ENCODE results near the gene NEGR1.
A peak's percentile ranks its signal among the peaks of the same experiment; 100 is the strongest.

NEGR1 gene

DNA sequence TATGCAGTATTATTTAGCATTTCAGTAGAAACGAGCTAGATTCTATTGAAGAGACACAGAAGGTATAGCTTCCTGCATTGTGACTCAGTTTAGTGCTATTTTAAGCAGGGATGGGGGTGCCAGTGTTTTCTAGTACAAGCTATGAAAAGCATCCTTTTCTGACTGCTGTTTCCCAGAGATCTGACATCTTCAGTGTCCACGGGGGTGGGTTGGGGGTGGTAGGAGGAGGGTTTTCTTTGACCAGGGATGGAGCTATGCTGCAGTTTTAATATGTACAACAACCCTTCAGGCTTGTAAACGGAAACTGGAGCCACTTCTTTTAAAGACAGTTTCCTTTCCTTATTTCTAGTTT is 2.7 kb upstream of the NEGR1 start:
- TF ChIP-seq, protein P1, sequence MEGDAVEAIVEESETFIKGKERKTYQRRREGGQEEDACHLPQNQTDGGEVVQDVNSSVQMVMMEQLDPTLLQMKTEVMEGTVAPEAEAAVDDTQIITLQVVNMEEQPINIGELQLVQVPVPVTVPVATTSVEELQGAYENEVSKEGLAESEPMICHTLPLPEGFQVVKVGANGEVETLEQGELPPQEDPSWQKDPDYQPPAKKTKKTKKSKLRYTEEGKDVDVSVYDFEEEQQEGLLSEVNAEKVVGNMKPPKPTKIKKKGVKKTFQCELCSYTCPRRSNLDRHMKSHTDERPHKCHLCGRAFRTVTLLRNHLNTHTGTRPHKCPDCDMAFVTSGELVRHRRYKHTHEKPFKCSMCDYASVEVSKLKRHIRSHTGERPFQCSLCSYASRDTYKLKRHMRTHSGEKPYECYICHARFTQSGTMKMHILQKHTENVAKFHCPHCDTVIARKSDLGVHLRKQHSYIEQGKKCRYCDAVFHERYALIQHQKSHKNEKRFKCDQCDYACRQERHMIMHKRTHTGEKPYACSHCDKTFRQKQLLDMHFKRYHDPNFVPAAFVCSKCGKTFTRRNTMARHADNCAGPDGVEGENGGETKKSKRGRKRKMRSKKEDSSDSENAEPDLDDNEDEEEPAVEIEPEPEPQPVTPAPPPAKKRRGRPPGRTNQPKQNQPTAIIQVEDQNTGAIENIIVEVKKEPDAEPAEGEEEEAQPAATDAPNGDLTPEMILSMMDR (IDR thresholded peaks at IDR 0.05; ENCODE audit: low read depth, low read length) = no peak
- DNase-seq (ENCODE audit: extremely low read depth, low read depth) = no peak

DNA sequence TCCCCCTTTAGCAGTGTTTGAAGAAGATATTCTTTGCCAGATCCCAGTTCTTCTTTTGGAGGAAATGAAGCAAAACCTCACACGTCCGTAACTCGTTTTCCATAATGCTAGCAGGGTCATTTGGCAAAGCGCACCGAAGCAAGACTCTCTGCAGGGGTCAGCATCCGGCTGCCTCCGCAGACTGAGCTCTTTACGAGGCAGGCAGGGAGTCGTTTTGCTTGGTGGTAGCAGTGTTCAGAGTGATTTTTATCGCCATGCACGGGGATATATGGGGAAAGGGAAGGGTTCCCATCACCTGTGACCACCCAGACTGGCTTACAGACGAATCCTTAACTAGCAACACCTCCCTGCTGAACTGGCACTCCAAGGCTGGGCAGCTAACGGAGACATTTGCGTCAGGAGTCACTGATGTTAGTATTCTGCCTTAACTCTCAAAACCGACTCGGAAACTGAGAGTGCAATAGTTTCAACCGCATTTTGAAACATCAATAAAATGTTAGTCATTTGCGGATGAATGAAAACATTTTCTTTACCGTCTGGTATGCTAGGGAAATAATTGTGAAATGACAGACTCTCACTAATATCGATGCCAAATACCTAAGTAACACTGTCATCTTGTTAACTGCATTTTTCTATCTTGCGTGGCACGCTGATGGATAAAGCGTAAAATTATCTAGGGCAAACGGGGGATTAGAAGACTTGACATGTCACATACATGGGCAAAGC is 2.2 kb upstream of the NEGR1 start:
- TF ChIP-seq, protein P1 (IDR thresholded peaks at IDR 0.05; ENCODE audit: low read depth, low read length) = peak; percentile 22
- peak; percentile 62 for DNase-seq (ENCODE audit: extremely low read depth, low read depth)

DNA sequence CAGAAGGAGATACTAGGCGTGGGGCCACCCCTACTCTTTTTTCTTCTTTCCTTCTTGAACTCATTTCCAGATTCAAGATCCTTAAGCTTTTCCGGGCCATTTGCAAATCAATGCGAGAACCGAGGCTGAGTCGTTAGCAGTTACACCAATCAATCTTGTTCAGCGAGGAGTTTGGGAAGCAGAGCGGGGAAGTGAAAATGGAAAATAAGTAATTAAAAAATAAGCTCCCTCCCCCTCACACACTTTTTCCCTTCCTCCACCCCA is 1.7 kb upstream of the NEGR1 start:
- DNase-seq (ENCODE audit: extremely low read depth, low read depth) = no peak
- TF ChIP-seq, protein P1 (IDR thresholded peaks at IDR 0.05; ENCODE audit: low read depth, low read length) = no peak

DNA sequence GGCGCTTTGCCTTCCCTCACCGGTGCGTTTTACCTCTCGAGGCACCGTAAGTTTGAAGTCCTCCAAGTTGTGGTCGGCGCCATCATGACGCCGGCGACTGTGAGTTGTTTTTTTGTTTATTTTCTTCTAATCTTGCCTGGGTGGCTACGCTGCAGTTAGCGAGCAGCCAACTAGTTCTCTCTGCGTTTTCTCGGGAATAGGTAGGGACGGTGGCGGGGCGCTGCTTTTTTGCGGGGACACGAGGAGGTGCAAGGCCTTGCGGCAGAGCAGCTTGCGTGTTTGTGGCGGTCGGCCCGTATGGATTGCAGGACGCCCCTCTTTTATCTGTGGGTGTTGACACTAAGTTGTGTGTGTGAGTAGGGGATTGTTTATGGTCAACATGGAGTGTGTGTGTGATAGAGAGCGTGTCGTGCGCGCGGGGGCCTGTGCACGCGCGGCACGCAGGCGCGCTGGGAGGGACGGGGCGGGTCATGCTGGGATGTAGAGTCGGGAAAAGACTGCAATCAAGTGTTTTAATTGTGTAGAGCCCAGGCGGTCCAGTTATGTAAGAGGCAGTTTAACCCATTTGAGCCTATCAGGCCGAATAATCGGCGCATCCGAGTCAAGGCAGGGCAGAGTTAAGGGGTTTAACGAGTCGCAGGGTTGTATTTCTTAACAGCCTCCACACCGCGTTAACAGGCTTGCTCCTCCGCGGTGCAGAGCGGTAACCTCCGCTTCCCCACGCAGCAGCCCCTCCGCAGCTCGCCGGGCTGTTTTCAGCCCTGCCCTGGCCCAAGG is 1.2 kb upstream of the NEGR1 start:
- TF ChIP-seq, protein P1 (IDR thresholded peaks at IDR 0.05; ENCODE audit: low read depth, low read length) = no peak
- DNase-seq (ENCODE audit: extremely low read depth, low read depth) = no peak

DNA sequence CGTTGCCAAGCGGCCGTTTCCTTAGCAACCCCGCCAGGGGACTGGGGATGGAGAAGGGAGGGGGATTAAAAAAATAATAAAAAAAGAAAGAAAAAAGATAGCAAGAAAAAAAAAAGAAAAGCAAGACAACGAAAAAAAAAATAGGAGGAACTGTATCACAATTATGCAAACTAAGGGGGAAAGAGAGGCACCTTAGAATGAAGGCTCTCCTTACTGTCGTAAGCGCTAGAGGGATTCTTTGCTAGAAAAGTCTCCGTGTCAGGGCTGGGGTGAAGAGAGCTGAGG is 625 bp upstream of the NEGR1 start:
- DNase-seq (ENCODE audit: extremely low read depth, low read depth) = no peak
- TF ChIP-seq, protein P1 (IDR thresholded peaks at IDR 0.05; ENCODE audit: low read depth, low read length) = no peak

DNA sequence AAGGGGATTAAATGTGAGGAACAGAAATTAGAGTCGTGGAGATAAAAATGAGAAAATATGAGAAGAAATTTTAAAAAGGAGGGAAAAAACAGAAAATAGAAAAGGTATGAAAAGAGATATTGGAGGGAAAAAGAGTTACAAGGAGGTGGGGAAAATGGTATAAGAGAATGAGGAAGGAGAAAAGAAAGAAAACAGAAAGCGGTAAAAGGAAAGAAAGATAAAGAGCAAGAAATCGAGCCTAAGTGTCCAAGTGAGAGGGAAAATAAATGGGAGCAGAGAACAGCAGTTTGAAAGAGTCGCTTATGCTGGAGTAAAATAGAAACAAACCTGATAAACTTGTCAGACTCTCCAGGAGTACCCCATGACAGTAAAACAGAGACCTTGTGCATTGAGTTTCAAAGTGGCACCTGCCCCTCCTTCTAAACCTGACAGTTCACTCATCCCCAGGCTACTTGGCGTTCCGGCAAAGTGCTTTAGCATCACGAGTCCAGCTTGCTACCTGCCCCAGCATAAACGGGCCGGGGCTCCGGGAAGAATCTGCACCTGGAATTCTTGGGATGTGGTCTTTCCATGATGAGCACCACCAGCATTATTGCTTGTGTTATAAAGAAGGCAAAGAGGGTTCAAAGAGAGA is 585 bp downstream of the NEGR1 start:
- no peak for DNase-seq (ENCODE audit: extremely low read depth, low read depth)
- TF ChIP-seq, protein P1 (IDR thresholded peaks at IDR 0.05; ENCODE audit: low read depth, low read length) = no peak

DNA sequence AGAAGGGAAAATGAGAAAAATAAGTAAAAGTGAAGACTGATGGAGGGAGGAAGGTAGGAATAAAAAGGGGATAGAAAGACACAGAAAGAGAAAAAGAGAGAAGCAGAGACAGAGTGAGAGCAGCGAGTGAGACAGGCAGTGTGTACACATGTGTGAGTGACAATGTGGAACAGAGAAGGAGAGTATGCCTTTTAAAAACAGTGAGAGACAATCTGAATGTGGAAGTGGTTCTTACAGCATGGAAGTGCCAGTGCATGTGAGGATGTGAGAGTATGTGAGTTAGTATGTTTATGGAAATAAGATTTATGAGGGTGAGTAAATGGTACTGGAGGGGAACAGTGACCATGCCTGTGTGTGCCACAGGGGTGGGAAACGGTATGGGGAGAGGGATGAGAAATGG is 1.2 kb downstream of the NEGR1 start:
- TF ChIP-seq, protein P1 (IDR thresholded peaks at IDR 0.05; ENCODE audit: low read depth, low read length) = no peak
- DNase-seq (ENCODE audit: extremely low read depth, low read depth) = no peak
